ENCODE data around the gene TMEM238.

TMEM238 gene

DNA sequence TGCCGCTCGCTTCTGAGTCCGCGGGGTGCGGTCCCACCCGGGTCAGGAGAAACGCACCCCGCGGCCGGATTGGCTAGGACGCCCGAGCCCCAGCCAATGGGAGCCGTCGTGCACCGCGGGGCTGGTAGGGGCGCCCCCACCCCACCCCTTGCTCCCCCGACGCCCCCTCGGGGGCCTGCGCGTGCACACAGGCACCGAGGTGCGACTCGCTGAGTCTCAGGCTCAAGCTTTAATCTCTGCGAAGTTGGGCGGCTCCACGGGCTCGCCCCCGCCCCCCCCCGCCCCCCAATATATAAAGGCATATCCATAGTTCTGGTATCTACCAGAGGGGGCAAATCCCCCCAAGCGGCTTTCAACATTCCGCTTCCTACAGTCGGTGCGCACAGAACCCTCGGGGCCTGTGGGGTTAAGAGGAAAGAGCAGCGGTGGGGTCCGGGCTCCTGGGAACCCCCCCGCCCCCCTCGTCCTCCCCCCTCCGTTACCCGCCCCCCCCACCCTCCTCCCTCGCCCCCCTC, 29.3 kb downstream of the TMEM238 start, which contains the start of gene COX6B2:
Gene COX6B2, minus strand, starts transcription at position 22 of the 515 bp plus-strand sequence. CDS start 198 bp downstream, outside the sequence.
- no peak for DNase-seq

GRCh38 chr19:55353803-55354697, 30.0 kb downstream of the TMEM238 start:
- DNase-seq = peak; percentile 73

- peak; percentile 14 for DNase-seq
These were observed 30.7 kb downstream of the TMEM238 start for GRCh38 chr19:55353356-55353802.

- DNase-seq = peak; percentile 7
These were observed 31.4 kb downstream of the TMEM238 start for GRCh38 chr19:55352549-55353145.

DNA sequence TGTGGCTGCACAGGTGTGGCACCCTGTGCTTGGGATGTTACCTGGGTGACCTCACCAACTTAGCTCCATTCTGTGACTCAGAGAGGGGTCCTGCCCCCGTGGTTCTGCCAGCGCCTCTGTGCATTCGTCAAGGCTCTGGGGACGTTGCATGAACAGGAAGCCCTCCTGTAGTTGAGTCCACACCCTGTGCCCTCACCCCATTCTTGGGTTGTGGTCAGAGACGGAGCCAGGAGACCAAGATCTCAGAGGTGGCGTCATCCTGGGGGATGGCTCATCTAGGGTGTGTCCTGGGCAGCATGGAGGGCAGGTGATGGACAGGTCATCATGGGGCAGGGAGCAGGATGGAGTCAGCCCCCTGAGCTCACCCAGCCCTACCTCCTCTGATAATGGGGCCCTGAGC, 32.1 kb downstream of the TMEM238 start:
- DNase-seq = no peak

GRCh38 chr19:55350620-55351315, 33.3 kb downstream of the TMEM238 start:
- no peak for DNase-seq

DNA sequence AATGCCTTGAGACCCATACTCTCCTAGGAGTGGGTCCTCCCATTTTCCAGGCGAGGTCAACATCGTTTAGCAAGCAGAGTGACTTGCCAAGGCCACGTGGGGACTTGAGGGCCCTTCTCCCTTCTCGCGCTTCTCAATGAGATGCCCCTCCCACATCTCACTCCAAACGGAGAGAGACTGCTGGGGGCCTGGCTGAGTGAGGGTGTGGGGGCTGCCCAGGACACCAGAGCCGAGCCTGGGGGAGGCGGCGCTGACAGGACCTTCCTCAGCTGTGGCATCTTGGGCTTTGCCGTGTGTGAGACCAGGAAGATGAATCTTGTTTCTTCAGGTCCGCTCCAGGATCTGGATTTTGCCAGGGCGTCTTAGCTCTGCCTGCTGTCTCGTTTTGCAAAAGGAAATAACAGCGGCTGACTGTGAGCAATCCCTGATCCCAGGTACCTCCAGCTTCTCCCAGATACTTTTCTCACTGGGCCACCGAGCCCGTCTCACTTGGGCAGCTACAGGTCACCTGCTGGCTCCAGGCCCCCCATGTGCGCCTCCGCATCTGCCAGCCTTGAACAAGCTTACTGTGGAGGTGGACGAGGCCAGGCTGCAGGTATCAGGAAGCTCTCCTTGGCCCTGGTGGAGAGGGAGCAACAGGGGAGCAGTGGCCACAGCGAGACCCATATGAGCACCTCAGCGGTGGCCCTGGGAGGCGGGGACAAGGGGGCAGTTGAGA, 35.6 kb downstream of the TMEM238 start:
- DNase-seq = no peak

- DNase-seq = no peak
These were observed 36.6 kb downstream of the TMEM238 start for GRCh38 chr19:55347442-55348009.

DNA sequence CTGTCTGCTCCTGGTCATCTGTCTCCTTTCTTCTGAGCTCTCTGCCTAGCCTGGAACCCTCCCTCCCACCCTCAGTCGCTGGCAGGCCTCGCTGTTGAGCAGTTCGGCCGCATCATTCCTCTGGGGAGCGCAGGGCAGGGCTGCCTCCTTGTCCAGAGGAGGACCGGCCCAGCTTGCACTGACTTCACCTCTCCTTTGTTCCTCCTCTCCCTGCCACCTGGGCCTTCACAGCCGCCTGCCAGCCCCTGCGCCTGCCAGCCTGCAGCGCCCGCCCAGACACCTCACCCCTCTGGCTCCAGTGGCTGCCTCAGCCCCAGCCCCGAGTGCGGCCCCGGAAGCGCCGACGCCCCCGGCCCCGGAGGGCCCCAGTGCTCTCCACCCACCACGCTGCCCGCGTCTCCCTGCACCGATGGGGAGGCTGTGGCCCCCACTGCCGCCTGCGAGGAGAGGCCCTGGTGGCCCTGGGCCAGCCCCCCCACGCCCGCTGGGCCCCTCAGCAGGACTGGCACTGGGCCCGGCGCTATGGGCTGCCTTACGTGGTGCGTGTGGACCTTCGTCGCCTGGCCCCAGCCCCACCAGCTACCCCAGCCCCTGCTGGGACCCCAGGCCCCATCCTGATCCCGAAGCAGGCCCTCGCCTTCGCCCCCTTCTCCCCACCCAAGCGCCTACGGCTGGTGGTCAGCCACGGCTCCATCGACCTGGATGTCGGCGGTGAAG, 37.2 kb downstream of the TMEM238 start:
- DNase-seq = no peak

GRCh38 chr19:55345818-55346724, 38.0 kb downstream of the TMEM238 start:
- DNase-seq = peak; percentile 84

DNA sequence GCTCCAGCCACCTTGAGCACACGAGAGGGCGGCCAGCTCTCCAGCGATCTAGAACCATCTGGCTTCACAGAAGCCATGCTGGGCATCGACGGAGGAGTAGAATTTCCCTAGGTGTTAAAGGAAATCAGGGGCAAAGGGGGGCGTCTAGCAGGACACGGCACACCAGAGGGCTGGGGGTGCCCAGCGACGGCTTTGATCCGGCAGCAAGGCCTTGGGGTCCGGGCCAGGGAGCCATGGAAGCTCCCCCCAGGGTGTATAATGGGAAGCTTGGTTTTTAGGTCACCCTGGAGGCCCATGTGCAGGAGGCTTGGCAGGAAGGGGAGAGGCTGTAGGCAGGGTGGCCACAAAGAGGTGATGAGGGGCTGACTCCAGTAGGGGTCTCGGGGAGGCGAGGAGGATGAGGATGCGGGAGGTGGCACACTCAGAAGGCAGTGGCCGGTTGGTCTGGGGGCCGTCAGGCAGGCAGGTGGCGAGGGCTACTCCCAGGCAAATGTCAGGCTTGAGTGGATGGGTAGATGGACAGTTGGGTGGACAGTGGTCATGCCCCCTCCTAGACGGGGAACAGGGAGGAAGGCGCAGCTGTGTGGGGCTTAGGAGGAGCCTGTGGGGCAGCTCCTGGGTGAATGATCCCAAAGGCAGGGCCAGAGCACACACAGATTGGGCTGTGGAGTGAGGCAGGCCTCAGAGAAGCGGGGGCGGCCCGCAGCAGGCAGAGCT, 38.8 kb downstream of the TMEM238 start:
- no peak for DNase-seq

GRCh38 chr19:55344444-55344843, 39.6 kb downstream of the TMEM238 start:
- peak; percentile 82 for DNase-seq

GRCh38 chr19:55341595-55342531, 42.2 kb downstream of the TMEM238 start:
- DNase-seq = no peak

GRCh38 chr19:55341171-55341588, 42.9 kb downstream of the TMEM238 start:
- peak; percentile 89 for DNase-seq

DNA sequence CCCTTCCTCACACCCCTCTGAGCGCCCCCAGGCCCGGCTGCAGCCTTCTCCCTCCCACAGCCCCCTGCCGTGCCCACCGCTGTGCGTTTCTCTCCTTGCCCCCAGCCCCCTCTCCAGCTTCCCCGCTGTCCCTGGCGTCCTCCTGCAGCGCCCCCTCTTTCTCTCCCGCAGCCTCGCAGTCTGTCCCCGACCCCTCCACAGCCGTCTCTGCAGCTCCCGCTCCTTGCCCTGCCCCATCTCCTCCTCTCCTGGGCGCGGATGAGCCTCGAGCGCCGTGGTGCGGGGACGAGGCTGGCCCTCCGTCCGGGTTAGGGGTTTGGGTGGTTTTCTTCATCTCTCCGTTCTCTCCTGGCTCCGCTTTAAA, 43.3 kb downstream of the TMEM238 start:
- DNase-seq = peak; percentile 56

GRCh38 chr19:55339889-55340783, 44.0 kb downstream of the TMEM238 start:
- DNase-seq = peak; percentile 63

Measured in femur (tissue), 1 donor.